DOHH2 (cell line): ENCODE results near the gene LIX1L.

Experiments
- H3F3A ChIP-seq: fragments of 200-600 bp; sonication (generic), shearing (Covaris generic); 2 replicates; pipeline ENCODE4 v1.6.0; 2016; ENCODE audit warnings: antibody characterized with exemption, mild to moderate bottlenecking; ENCODE audit not compliant: control insufficient read depth, insufficient read depth
- H3K27ac ChIP-seq: fragments of 200-600 bp; sonication (generic); 2 replicates; pipeline ENCODE4 v1.5.1; 2014; ENCODE audit warnings: low read depth, mild to moderate bottlenecking, low read length, moderate library complexity
- H3K27me3 ChIP-seq: fragments of 200-600 bp; sonication (generic); 2 replicates; pipeline ENCODE4 v1.6.1; 2014; ENCODE audit warnings: mild to moderate bottlenecking, low read length, mixed read lengths; ENCODE audit not compliant: control insufficient read depth
- H3K36me3 ChIP-seq: fragments of 200-600 bp; sonication (generic); 2 replicates; pipeline ENCODE4 v1.6.1; 2014; ENCODE audit warnings: mild to moderate bottlenecking, low read length, moderate library complexity, mixed read lengths; ENCODE audit not compliant: control insufficient read depth
- H3K4me1 ChIP-seq: fragments of 200-600 bp; sonication (generic); 2 replicates; pipeline ENCODE4 v1.6.1; 2014; ENCODE audit warnings: mild to moderate bottlenecking, low read length, mixed read lengths; ENCODE audit not compliant: control insufficient read depth
- H3K4me2 ChIP-seq: fragments of 200-600 bp; sonication (generic); 2 replicates; pipeline ENCODE4 v1.6.0; 2014; ENCODE audit warnings: mild to moderate bottlenecking, low read length, moderate library complexity
- H3K4me3 ChIP-seq: fragments of 200-600 bp; sonication (generic); 2 replicates; pipeline ENCODE4 v1.5.1; 2014; ENCODE audit warnings: mild to moderate bottlenecking, low read length, mixed read lengths
- H3K79me2 ChIP-seq: fragments of 200-600 bp; sonication (generic); 2 replicates; pipeline ENCODE4 v1.6.1; 2014; ENCODE audit warnings: mild to moderate bottlenecking, low read length, mixed read lengths; ENCODE audit not compliant: control insufficient read depth
- H3K9me2 ChIP-seq: fragments of 200-600 bp; sonication (generic); replicated peaks from 2 replicates; pipeline ENCODE4 v1.6.1; 2014; ENCODE audit warnings: mild to moderate bottlenecking, low read length, mixed read lengths; ENCODE audit not compliant: control insufficient read depth
- H3K9me3 ChIP-seq: fragments of 200-600 bp; sonication (generic); 2 replicates; pipeline ENCODE4 v1.6.1; 2014; ENCODE audit warnings: antibody characterized with exemption, low read length, mixed read lengths; ENCODE audit not compliant: control insufficient read depth, insufficient read depth
- H4K20me1 ChIP-seq: fragments of 200-600 bp; sonication (generic); 2 replicates; pipeline ENCODE4 v1.6.0; 2014; ENCODE audit warnings: low read depth, mild to moderate bottlenecking, antibody characterized with exemption, low read length, moderate library complexity; ENCODE audit not compliant: control insufficient read depth, insufficient read depth
- CTCF ChIP-seq: fragments of 200-600 bp; sonication (generic); IDR thresholded peaks from one replicate; pipeline ENCODE4 v1.5.1; 2014; ENCODE audit warnings: antibody characterized with exemption, mild to moderate bottlenecking, low read depth, low read length; ENCODE audit not compliant: poor library complexity, severe bottlenecking
- EZH2phosphoT487 ChIP-seq: fragments of 200-600 bp; sonication (generic); IDR thresholded peaks from 2 replicates; pipeline ENCODE4 v1.6.1; 2017; ENCODE audit warnings: borderline replicate concordance, mild to moderate bottlenecking, antibody characterized with exemption, low read length, moderate library complexity, mixed read lengths

LIX1L gene

GRCh38 chr1:145892486-145893087, 65.2 kb downstream of the LIX1L start:
- Histone ChIP-seq H3K27me3 (no peaks in the 10 kb centered on the region), H4K20me1 (no peaks in the 10 kb centered on the region), H3K36me3 (no peaks in the 10 kb centered on the region), H3K9me3 (no peaks in the 10 kb centered on the region), H3K9me2 (no peaks in the 10 kb centered on the region), H3K27ac (no peak overlapping the region), H3K4me3 (no peak overlapping the region), H3F3A (no peaks in the 10 kb centered on the region), H3K4me1 (no peaks in the 10 kb centered on the region), H3K4me2 (no peak overlapping the region), H3K79me2 (no peaks in the 10 kb centered on the region)
- TF ChIP-seq EZH2phosphoT487: no peak

GRCh38 chr1:145891587-145892485, 66.0 kb downstream of the LIX1L start:
- Histone ChIP-seq H3K27me3 (no peaks in the 10 kb centered on the region), H4K20me1 (no peaks in the 10 kb centered on the region), H3K36me3 (no peaks in the 10 kb centered on the region), H3K4me1 (no peaks in the 10 kb centered on the region), H3F3A (no peaks in the 10 kb centered on the region), H3K4me3 (no peak overlapping the region), H3K27ac (no peak overlapping the region), H3K9me2 (no peaks in the 10 kb centered on the region), H3K4me2 (no peak overlapping the region), H3K79me2 (no peaks in the 10 kb centered on the region), H3K9me3 (no peaks in the 10 kb centered on the region)
- TF ChIP-seq EZH2phosphoT487: no peak
- TF ChIP-seq CTCF: peak; percentile 89

GRCh38 chr1:145891143-145891542, 66.7 kb downstream of the LIX1L start:
- Histone ChIP-seq H4K20me1 (no peaks in the 10 kb centered on the region), H3K36me3 (no peaks in the 10 kb centered on the region), H3K9me3 (no peaks in the 10 kb centered on the region), H3K9me2 (no peaks in the 10 kb centered on the region), H3K4me2 (no peak overlapping the region), H3F3A (no peaks in the 10 kb centered on the region), H3K79me2 (no peaks in the 10 kb centered on the region), H3K4me3 (no peak overlapping the region), H3K27ac (no peak overlapping the region), H3K27me3 (no peaks in the 10 kb centered on the region), H3K4me1 (peaks cover 3% of the 10 kb centered on the region; the same call in 1 of the 2 replicates)
- TF ChIP-seq EZH2phosphoT487: no peak
- TF ChIP-seq CTCF: no peak

- Histone ChIP-seq H3K4me3 (no peak overlapping the region), H3K27ac (no peak overlapping the region), H3K4me2 (no peak overlapping the region), H4K20me1 (no peaks in the 10 kb centered on the region), H3F3A (no peaks in the 10 kb centered on the region), H3K79me2 (no peaks in the 10 kb centered on the region), H3K27me3 (peaks cover 9% of the 10 kb centered on the region), H3K9me2 (no peaks in the 10 kb centered on the region), H3K4me1 (peaks cover 6% of the 10 kb centered on the region; the same call in 1 of the 2 replicates), H3K9me3 (no peaks in the 10 kb centered on the region), H3K36me3 (no peaks in the 10 kb centered on the region)
- TF ChIP-seq CTCF (no peak), EZH2phosphoT487 (no peak)
These were observed 68.1 kb downstream of the LIX1L start for GRCh38 chr1:145889722-145890121.
